NCI-H526 (cell line): Measurements from ENCODE around the gene SULT2B1.
A peak's percentile ranks its signal among the peaks of the same experiment; 100 is the strongest.
"Not testable (repeated sequence)": the region's sequence is repeated elsewhere in the genome, so short reads cannot be mapped to it uniquely, and the experiment has no call there.

ENCODE experiments used
- DNase-seq, 2 experiments: peaks; one replicate each; lab custom pipeline; 2025; lab: John Stamatoyannopoulos, UW

SULT2B1 gene

GRCh38 chr19:48551437-48552302 is at the start of gene SULT2B1:
TSS of gene SULT2B1 (plus strand) at chr19:48552172. CDS start at chr19:48552253, 81 bp downstream.
- DNase-seq, result peak; percentile 42 to 76

GRCh38 chr19:48502350-48503018 is 49.5 kb upstream of the SULT2B1 start:
- no peak for DNase-seq

GRCh38 chr19:48506138-48506733 is 45.7 kb upstream of the SULT2B1 start:
- peak in 1 of 2 experiments; percentile 61 for DNase-seq

- no peak for DNase-seq
Measured at GRCh38 chr19:48507911-48508439, 44.0 kb upstream of the SULT2B1 start.

GRCh38 chr19:48508729-48509411 is 43.1 kb upstream of the SULT2B1 start:
- DNase-seq, result no peak

GRCh38 chr19:48509467-48510194 is 42.3 kb upstream of the SULT2B1 start:
- DNase-seq, result peak in 1 of 2 experiments; percentile 17

GRCh38 chr19:48510421-48511268 is 41.3 kb upstream of the SULT2B1 start:
- DNase-seq, result peak; percentile 16 to 72

GRCh38 chr19:48511321-48511731 is 40.6 kb upstream of the SULT2B1 start:
- DNase-seq, result no peak

GRCh38 chr19:48511800-48512503 is 40.0 kb upstream of the SULT2B1 start, which contains the start of gene LMTK3:
TSS of gene LMTK3 (minus strand) at chr19:48511835. CDS start at chr19:48511576, 259 bp downstream.
- peak in 1 of 2 experiments; percentile 31 for DNase-seq

- DNase-seq, result no peak
Measured at GRCh38 chr19:48512504-48513288, 39.3 kb upstream of the SULT2B1 start.

GRCh38 chr19:48513289-48514122 is 38.5 kb upstream of the SULT2B1 start:
- DNase-seq, result peak; percentile 62 to 83

- no peak for DNase-seq
Measured at GRCh38 chr19:48514123-48514458, 37.9 kb upstream of the SULT2B1 start.

GRCh38 chr19:48516536-48516935 is 35.4 kb upstream of the SULT2B1 start:
- no peak for DNase-seq

GRCh38 chr19:48518207-48518606 is 33.8 kb upstream of the SULT2B1 start:
- DNase-seq, result no peak

GRCh38 chr19:48519426-48519825 is 32.5 kb upstream of the SULT2B1 start:
- not testable (repeated sequence) for DNase-seq

GRCh38 chr19:48520134-48520533 is 31.8 kb upstream of the SULT2B1 start:
- no peak for DNase-seq

GRCh38 chr19:48524221-48524620 is 27.8 kb upstream of the SULT2B1 start:
- no peak for DNase-seq

- no peak for DNase-seq
Measured at GRCh38 chr19:48524732-48525131, 27.2 kb upstream of the SULT2B1 start.
